GM19099 (cell line): ENCODE results near the gene NUP93.

ENCODE experiments used
- POLR2A ChIP-seq: IDR thresholded peaks from 3 replicates; pipeline ENCODE4 v1.6.1; 2011; ENCODE audit warnings: low read depth; ENCODE audit not compliant: insufficient read length; ENCODE audit errors: extremely low read depth

NUP93 gene

GRCh38 chr16:56835320-56835719, 105.4 kb downstream of the NUP93 start:
- no peak for TF ChIP-seq POLR2A

GRCh38 chr16:56836410-56837230, 106.7 kb downstream of the NUP93 start:
- no peak for TF ChIP-seq POLR2A

- no peak for TF ChIP-seq POLR2A
Observed at GRCh38 chr16:56838622-56839337, 108.9 kb downstream of the NUP93 start.

- no peak for TF ChIP-seq POLR2A
Observed at GRCh38 chr16:56841233-56841632, 111.3 kb downstream of the NUP93 start.

- TF ChIP-seq POLR2A: no peak
Observed at GRCh38 chr16:56841659-56842058, 111.7 kb downstream of the NUP93 start.

- no peak for TF ChIP-seq POLR2A
Observed at GRCh38 chr16:56842133-56842532, 112.2 kb downstream of the NUP93 start.

- no peak for TF ChIP-seq POLR2A
Observed at GRCh38 chr16:56844056-56844455, 114.1 kb downstream of the NUP93 start.

- TF ChIP-seq POLR2A: no peak
Observed at GRCh38 chr16:56847173-56847910, 117.4 kb downstream of the NUP93 start.

GRCh38 chr16:56848029-56848936, 118.4 kb downstream of the NUP93 start:
- TF ChIP-seq POLR2A: no peak

GRCh38 chr16:56848955-56849689, 119.2 kb downstream of the NUP93 start:
- no peak for TF ChIP-seq POLR2A

- no peak for TF ChIP-seq POLR2A
Observed at GRCh38 chr16:56849690-56850680, 120.1 kb downstream of the NUP93 start.

- no peak for TF ChIP-seq POLR2A
Observed at GRCh38 chr16:56851671-56852400, 121.9 kb downstream of the NUP93 start.
